NCI-H774 (cell line): ENCODE measurements around the gene XKR3.
"Not testable (repeated sequence)": the region's sequence is repeated elsewhere in the genome, so short reads cannot be mapped to it uniquely, and the experiment has no call there.

Experiments used
- DNase-seq: peaks from one replicate; lab custom pipeline; 2025; lab: John Stamatoyannopoulos, UW

XKR3 gene

DNA sequence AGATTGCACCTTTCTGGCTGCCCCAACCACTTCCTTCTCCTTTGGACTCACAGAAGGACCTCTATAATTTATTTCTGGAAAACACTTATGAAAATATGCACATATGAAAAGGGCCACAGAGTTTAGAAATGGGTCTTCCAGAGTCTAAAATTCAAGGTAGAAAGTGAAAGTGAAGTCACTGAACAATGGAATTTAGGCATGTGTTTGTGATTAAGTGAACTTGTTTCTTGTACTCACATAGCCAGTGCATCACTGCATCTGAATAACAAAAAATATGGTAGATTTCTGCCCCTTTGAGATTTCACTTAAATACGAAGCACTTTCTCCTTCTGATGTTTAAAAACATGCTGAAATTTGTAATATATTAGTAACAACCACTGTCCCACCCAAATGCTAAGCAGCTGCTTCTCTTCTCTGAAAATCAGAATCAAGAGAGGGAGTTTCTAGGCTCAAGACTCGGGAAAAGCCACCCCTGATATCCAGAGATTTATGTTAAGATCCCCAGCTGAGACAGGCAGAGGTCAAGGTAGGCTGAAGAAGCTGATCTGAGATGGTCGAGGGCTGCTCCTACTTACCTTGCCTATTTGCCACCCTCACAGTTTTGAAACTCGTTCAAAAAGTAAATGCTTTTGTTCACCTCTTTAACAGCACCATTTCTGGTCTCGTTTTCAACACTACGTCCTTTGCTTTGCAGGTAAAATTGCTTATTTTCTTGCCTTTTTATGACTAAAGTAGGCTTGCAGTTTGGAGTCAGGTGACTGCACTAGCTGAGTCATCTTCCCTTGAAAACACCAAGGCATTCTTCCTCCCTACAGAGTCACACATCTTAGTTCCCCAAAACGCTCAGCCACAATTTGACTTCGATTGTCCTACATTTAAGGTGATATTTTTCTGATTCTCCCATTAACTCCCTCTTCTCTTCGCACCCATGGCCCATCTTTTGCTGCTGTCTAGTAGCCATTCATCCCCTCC lies at the start of gene XKR3:
Gene XKR3 (minus strand): TSS at position 696 of the 972 bp plus-strand sequence. CDS start 17,338 bp downstream, outside the sequence.
- DNase-seq, result no peak

DNA sequence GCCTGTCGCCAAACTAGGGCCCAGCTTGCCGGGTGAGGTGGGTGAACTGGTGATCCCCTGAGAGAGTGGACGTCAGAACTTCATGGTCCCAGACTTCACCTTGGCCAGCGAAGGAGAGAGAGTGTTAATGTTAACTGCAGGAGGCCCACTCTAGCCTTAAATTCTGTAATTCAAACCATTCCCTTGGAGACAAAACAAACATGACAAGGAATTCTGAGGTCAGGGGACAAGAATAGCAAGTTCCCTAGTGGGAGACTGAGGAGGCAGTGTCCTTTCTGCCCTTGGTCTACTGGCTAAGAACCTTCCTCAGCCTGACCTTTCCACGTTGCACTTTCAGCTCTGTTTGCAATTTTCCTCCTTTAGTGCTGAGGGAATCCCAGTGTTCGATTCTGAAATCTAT lies 44.4 kb upstream of the XKR3 start:
- DNase-seq, result not testable (repeated sequence)

DNA sequence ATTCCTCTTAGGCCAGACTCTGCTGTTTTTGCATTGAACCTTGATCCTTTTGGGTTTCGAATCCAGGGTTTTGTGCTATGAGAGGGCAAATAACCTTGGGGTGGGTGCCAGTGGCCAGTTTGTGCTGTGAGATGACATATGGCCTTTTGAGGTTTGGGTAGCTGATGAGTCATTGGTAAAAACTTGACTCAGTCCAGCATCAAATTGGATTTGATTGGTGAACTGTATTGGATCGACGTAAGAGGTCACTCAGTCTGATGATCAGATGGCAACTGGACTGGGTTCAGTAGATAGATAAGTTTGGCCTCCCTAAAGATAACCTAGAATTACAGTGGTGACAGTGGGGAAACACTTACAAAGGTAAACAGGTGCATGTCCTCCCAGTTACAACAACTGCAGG lies 41.0 kb upstream of the XKR3 start:
- DNase-seq, result no peak

DNA sequence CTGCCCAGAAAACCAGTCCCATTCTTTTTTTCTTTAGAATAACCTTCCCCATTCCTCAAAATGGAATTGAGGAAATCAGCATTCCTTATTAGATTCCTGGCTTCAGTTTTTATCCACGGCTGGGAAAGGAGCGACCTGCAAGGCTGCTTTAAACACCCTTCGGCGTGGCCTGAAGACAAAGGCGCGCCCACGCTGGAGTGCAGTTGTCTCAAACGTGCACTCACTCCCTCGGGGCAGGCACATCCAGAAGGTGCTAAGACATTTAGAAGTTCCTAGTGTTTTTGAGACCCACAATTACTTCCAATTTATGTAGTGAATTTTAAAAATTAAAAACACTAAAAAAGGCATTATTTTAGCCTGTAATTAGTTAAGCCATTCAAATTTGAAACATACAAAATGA lies 31.6 kb upstream of the XKR3 start:
- DNase-seq, result not testable (repeated sequence)

DNA sequence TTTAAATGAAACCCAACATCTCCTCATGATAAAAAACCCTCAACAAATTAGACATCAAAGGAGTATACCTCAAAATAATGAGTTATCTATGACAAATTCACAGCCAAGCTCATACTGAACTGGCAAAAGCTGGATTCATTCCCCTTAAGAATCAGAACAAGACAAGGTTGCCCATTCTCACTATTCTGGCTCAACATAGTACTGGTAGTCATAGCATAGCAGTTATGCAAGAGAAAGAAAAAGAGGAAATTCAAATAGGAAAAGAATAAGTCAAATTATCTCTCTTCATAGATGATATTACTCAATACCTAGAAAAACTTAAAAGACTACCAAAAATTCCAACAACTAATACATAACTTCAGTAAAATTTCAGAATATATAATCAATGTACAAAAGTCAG lies 29.4 kb upstream of the XKR3 start:
- DNase-seq, result no peak

DNA sequence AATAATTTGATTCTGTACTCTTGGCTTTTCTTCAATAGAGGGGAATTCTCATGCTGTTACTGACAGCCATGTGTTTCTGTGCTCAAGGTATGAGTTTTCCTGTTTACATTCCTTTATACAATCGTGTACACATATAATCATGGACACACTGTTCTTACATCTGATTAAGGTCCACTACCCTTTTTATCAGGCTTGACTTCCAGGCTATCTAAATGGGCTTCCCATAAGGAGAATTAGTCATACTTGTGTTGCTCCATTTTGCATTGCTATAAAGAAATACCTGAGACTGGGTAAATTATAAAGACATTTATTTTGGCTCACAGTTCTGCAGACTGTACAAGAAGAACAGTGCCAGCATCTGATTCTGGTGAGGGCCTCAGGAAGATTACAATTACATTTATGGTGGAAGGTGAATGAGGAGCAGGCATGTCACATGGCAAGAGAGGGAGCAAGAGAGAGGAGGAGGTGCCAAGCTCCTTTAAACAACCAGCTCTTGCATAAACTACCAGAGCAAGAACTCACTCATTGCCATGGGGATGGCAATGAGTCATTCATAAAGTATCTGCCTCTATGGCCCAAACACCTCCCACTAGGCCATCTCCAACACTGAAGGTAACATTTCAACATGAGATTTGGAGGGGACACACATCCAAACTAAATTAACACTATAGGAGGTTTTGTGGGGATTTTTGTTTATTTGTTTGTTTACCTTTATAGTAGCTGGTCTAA lies 26.2 kb upstream of the XKR3 start:
- DNase-seq, result not testable (repeated sequence)

DNA sequence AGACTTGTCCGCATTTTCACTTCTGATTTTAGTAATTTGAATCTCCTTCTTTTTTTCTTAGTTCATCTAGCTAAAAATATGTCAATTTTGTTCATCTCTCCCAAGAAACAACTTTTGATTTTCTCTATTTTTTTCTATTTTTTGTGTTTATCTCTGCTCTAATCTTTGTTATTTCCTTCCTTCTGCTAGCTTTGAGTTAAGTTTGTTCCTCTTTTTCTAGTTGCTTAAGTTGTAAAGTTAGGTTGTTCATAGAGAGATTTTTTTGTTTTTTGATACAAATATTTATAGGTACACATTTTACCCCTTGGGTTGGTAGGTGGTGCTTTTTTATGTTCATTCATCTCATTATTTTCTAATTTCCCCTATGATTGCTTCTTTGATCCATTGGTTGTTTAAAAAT lies 22.1 kb upstream of the XKR3 start:
- no peak for DNase-seq

DNA sequence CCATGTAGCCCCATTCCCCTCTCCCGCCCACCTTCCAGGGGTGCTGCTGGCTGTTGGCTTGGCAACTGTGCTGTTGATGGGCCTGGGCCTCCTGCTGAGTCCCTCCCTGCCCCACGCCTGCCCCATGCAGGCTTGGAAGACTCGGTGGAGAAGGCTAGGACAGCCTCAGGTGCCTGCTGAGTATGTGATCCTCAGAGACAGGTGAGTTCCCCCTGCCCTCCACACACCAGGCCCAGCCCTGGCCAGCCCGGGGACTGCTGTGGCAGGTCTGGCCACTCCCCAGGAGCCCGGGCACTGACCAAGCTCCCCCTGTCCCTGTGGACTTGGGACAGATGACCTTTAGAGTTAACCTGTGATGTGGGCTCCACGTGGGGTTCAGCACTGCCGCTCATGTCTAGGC lies 20.7 kb upstream of the XKR3 start:
- no peak for DNase-seq

DNA sequence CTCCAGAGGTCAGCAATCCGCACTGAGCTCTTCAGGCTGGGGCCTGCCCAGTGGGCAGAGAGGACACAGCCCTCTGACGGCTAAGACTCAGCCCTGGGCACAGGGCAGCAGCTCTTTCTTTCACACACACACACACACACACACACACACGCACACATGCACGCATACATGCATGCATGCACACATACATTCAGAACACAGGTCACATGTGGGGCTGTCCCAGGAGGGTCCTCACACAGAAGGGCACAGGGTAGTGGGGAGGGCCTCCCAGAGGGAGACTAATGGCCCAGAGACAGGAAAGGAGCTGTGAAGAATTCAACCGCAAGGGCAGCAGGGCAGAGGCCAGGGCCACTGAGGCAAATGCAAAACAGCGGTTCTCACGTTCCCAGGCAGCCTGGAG lies 20.3 kb upstream of the XKR3 start:
- DNase-seq, result no peak

DNA sequence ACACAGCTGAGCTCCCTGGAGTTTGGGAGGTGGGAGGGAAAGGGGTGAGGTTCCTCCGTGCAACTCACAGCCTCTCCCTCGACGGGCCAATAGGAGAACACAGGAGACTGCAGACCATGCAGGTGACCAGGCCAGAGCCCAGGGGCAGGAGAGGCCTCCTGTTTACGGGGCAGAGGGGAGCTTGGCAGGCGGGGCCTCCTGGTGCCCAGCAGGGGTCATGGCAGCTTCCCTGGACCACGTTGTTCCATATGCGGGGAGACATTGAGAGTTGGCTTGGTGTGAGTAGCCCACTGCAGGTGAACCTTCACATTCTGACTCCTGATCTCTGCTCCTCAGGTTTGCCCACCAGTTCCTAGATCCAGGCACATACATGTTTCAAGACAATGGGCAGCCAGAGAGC lies 19.3 kb upstream of the XKR3 start:
- DNase-seq, result no peak

DNA sequence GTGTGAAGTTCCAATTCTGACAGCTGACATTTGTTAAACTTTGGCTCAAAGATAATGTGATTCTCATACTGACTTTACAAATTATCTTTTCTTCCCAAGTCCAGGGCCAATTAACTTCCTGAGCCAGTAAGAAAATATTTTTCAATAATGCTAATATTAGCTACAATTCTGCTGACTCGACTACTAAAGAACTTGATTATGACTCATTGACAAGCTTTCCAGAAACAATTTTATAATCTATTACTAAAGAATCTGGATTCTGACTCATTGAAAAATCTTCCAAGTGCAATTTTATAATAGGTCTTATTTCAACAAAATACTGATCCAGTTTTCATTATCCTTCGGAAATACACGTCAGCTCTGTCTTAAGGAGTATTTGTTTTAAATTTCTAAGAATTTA lies 12.9 kb upstream of the XKR3 start:
- DNase-seq, result no peak

DNA sequence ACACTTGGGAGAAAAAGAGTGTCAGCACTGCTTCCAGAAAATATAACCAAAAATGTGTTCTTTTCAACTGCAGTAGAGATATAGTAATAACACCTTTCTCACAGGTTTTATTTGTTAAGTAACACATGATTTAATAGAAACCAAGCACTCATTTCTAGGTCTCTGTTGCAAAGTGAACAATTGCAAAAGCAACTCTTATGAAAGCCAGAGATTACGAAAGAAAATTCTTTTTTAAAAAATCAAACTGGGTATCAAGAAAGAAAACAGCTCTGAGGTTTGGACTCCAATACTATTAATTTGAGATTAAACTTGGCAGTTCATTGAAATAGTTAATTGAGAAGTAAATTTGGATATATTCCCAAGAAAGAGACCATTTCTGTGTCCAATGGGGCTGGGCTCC lies 9.8 kb upstream of the XKR3 start:
- DNase-seq, result no peak

DNA sequence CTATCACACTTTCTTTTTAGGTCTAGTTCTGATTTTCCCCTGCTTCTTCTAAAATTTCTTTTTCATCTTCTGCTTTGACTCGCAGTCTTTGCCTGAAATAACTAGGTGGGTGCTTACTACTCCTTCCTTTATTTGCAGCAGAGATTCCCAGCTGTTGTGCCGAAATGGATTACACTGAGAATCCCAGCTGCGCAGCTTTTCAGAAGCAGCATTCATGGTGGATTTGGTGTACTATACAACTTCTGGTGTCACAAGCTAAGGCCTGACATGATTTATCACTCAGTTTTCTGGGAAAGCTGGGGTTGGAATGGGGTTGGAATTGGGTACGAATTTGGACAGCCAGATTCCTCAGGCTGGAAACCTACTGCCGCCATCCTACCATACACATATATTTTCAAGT lies 6.0 kb upstream of the XKR3 start:
- no peak for DNase-seq

DNA sequence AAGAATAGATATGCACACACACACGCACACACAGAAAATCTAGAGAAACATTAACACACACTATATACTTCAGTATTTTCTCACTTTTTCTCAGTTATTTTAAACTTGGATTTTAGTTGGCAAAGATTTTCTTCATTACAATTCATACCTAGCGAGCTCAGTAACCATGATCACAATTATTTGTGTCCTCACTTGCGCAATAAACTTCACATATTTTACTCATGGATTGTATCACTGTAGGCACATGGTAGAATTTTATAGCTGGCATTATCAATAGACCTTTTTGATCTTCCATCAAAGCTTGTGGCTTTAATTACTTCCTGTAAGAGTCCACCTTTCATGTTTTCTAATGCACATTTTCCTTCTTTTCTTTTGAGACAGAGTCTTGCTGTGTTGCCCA lies 4.8 kb upstream of the XKR3 start:
- DNase-seq, result no peak

DNA sequence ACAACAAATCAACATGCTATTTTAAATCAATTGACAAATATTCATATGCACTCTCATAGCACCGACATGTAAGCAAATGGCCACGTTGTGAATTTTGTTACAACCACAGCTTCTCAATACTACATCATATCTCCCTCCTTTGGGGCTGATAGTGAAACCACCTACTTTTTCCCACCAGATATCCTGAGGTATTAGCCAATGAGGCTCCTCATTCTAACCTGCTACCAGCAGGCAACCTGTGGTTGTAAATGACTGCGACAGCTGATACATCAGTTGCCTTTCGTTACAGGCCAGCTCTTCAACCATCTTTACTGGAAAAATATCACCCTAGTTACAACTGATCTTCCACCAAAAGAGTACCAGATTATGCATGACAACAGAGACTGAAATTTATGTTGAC lies 3.7 kb upstream of the XKR3 start:
- DNase-seq, result no peak

DNA sequence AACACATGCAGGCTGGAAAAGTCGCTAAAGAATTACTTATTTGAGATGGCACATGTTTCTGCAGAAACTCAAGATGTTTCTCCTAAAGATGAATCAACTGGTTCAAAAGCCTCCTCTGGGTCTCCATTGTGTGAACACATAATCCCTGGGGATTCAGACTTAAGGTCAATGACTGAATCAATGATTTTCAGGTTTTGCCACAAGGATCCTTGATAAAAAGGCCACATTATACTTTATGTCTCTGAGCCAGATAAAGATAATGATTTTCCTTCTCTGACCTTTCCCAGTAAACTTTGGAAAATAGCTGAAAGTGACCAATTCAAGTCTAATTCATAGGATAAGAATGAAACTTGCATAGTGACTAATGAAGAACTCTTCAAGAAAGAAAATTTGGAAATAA lies 2.3 kb upstream of the XKR3 start:
- DNase-seq, result no peak

DNA sequence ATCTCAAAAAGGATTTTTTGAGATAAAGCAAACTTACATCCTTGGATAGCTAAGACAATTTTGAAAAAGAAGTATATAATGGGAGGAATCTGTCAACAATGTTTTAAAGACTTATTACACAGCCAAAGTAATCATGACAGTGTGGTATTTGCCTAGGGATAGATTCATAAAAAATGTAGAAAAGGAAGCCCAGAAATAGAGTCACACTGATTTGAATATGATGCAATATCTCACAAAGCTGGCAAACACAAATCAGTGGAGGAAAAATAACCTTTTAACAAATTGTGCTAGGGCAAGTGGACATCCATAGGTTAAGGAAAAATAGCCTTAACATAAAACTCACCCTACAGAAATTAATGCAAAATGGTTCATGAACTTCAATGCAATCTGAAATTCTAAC lies 6.0 kb downstream of the XKR3 start:
- no peak for DNase-seq

DNA sequence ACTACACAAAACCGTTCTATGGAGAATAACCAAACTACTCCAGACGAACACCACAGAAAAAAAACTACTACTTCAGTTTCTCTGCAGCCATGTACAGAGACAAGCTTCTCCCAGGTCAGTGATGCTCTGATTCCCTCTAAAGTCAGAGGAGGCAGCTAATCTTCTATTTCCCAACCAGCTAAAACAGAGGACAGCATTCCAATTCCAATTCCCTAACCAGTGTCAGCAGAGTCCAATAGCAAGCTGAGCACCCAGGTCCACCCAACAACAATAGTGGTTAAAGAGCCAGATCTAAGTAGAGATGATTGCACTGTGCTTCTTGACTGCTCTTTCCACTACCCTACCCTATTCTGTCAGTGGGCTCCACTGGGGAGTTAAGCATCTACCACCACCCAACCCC lies 6.7 kb downstream of the XKR3 start:
- DNase-seq, result no peak

DNA sequence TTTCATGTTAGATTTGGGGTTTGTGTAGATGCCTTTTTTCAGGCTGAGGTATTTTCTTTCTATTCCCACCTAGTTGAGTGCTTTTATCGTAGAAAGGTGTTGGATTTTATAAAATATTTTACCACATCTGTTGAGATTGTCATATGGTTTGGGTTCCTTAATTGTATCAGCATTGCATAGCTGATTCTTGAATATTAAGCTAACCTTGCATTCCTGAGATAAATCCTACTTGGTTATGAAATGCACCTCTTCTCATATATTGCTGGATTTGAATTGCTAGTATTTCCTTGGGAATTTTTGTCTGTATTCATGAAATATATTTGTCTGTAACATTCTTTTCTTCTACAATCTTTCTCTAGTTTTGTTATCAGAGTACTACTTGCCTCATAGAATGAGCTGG lies 10.1 kb downstream of the XKR3 start:
- DNase-seq, result no peak

DNA sequence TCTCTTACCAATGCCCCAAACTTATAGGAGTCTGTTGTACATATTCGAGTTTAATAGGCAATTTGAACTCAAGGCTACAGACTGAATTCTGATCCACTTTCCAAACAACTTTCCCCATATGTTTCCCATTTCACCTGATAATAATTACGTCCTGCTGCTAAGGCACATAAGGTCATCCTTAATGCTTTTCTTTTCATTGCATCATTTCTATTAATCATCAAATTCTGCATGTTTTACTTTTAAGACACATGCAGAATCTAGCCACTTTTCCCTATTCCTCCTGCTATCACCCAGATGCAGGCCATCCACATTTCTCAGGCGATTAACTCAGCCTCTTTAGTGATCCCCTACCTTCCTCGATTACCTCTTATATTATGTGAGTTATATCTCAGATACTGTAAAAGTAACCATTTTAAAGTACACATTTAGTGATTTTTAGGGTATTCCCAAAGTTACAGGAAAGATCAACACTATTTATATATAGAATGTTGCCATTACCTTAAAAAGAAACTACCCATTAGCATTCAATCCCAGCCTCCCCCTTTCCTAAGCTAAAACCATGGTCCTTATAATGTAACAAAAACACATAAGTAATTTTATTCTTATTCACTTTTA lies 14.9 kb downstream of the XKR3 start:
- no peak for DNase-seq

DNA sequence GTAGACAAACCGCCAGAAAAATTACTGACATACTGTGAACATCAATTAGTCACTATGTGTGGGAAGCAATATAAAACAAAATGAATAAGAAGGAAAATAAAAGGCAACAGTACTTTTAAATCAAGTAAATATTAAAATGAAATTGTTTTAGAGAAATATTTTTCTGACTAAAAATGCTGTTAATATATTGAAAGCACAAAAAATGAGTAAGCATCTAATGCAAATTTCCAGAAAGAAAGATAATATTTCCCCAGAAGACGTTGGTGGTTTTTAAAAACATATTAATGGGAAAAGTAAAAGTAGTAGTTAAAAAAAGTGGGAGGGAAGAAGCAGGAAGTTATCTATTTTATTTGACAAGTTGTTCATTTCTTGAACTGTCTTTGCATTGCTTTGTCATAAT lies 16.5 kb downstream of the XKR3 start:
- DNase-seq, result no peak

DNA sequence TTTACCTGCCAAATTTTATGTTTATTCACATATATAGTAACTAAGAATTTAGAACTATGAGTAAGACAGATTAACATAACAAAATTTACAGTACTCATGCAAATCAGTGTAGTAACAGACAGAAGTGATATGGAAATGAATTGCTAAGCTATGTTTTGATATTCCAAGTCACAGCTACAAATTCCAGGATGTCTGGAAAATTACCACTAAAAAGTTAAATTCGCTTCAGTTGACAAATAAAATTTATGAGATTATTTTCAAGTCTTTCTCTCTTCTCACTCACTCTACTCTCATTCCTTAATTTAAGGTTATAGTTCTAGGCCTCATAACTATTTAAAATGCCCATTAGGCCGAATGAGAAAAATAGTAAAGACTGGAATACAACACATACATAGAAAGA lies 18.1 kb downstream of the XKR3 start:
- DNase-seq, result no peak

DNA sequence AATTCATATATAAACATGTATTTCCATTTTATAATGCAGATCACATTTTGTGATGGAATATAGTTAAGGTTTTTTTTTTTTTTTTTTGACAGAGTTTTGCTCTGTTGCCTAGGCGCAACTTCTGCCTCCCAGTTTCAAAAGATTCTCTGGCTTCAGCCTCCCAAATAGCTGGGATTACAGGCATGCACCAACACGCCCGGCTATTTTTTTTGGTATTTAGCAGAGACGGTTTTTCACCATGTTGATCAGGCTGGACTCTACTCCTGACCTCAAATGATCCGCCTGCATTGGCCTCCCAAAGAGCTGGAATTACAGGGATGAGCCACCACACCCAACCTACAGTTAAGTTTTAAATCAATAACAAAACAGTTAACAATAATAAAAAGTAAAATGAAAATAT lies 18.8 kb downstream of the XKR3 start:
- DNase-seq, result no peak
